ENCODE data around the gene HKDC1. TPM values are rescaled to one million over a fixed set of nuclear protein-coding genes. Genes with fewer than 3 reads are reported as not detected.

The HKDC1 gene
- polyA plus RNA-seq, 1 experiment = 0.18 TPM

- Histone ChIP-seq H3K36me3 (ENCODE audit: control insufficient read depth, insufficient read depth, low read length) (peaks cover 1% of the 10 kb centered on the region), H3K4me3 (ENCODE audit: low read depth, low read length) (no peak overlapping the region), H3K27me3 (ENCODE audit: control insufficient read depth, insufficient read depth, low read length) (no peaks in the 10 kb centered on the region)
- TF ChIP-seq CTCF (IDR thresholded peaks at IDR 0.05; ENCODE audit: insufficient read depth, low read depth, low read length) = no peak
- ChIA-PET POLR2A (no interaction called here), CTCF (no interaction called here)
- no peak for DNase-seq (ENCODE audit: low read depth)
Observed at GRCh38 chr10:69201045-69201444, 19.1 kb upstream of the HKDC1 start.

- ChIA-PET CTCF (interaction anchor here (0.6 to 0.7 kb wide), 3 partner anchors 193 to 1629 kb away, joined by 3 read pairs; partner anchors contain the start of gene DDX21), POLR2A (no interaction called here)
- no peak for TF ChIP-seq CTCF (IDR thresholded peaks at IDR 0.05; ENCODE audit: insufficient read depth, low read depth, low read length)
- Histone ChIP-seq H3K27me3 (ENCODE audit: control insufficient read depth, insufficient read depth, low read length) (no peaks in the 10 kb centered on the region), H3K36me3 (ENCODE audit: control insufficient read depth, insufficient read depth, low read length) (peaks cover 3% of the 10 kb centered on the region), H3K4me3 (ENCODE audit: low read depth, low read length) (no peak overlapping the region)
- DNase-seq (ENCODE audit: low read depth) = no peak
Observed at GRCh38 chr10:69202332-69202731, 17.8 kb upstream of the HKDC1 start.

GRCh38 chr10:69208761-69209160 lies 11.4 kb upstream of the HKDC1 start:
- no peak for DNase-seq (ENCODE audit: low read depth)
- Histone ChIP-seq H3K27me3 (ENCODE audit: control insufficient read depth, insufficient read depth, low read length) (no peaks in the 10 kb centered on the region), H3K4me3 (ENCODE audit: low read depth, low read length) (no peak overlapping the region), H3K36me3 (ENCODE audit: control insufficient read depth, insufficient read depth, low read length) (peaks cover 10% of the 10 kb centered on the region; the same call in 1 of the 2 replicates)
- CTCF ChIA-PET = interaction anchor here (0.5 kb wide), 1 partner anchor 880 kb away, joined by 3 read pairs; no protein-coding TSS in a partner anchor
- no peak for TF ChIP-seq CTCF (IDR thresholded peaks at IDR 0.05; ENCODE audit: insufficient read depth, low read depth, low read length)
- POLR2A ChIA-PET = no interaction called here

- no peak for TF ChIP-seq CTCF (IDR thresholded peaks at IDR 0.05; ENCODE audit: insufficient read depth, low read depth, low read length)
- POLR2A ChIA-PET = no interaction called here
- DNase-seq (ENCODE audit: low read depth) = no peak
- CTCF ChIA-PET = interaction anchor here (0.9 kb wide), 1 partner anchor 660 kb away, joined by 3 read pairs; no protein-coding TSS in a partner anchor
- Histone ChIP-seq H3K4me3 (ENCODE audit: low read depth, low read length) (no peak overlapping the region), H3K36me3 (ENCODE audit: control insufficient read depth, insufficient read depth, low read length) (peaks cover 10% of the 10 kb centered on the region; the same call in 1 of the 2 replicates), H3K27me3 (ENCODE audit: control insufficient read depth, insufficient read depth, low read length) (no peaks in the 10 kb centered on the region)
Observed at GRCh38 chr10:69209787-69210484, 10.2 kb upstream of the HKDC1 start.

- ChIA-PET POLR2A (no interaction called here), CTCF (no interaction called here)
- Histone ChIP-seq H3K4me3 (ENCODE audit: low read depth, low read length) (no peak overlapping the region), H3K27me3 (ENCODE audit: control insufficient read depth, insufficient read depth, low read length) (no peaks in the 10 kb centered on the region), H3K36me3 (ENCODE audit: control insufficient read depth, insufficient read depth, low read length) (peaks cover 10% of the 10 kb centered on the region; the same call in 1 of the 2 replicates)
- DNase-seq (ENCODE audit: low read depth) = no peak
- TF ChIP-seq CTCF (IDR thresholded peaks at IDR 0.05; ENCODE audit: insufficient read depth, low read depth, low read length) = no peak
Observed at GRCh38 chr10:69211104-69211503, 9.0 kb upstream of the HKDC1 start.
